NB4 (cell line): ENCODE data around the gene CPNE4.

Experiments used
- MAX ChIP-seq: IDR thresholded peaks from 2 replicates; pipeline ENCODE4 v1.6.1; 2011; ENCODE audit warnings: low read depth, low read length
- TF ChIP-seq, protein P1 (sequence below): IDR thresholded peaks from one replicate; pipeline ENCODE4 v1.5.1; 2012; ENCODE audit warnings: low read depth, low read length

- TF ChIP-seq, protein P1, sequence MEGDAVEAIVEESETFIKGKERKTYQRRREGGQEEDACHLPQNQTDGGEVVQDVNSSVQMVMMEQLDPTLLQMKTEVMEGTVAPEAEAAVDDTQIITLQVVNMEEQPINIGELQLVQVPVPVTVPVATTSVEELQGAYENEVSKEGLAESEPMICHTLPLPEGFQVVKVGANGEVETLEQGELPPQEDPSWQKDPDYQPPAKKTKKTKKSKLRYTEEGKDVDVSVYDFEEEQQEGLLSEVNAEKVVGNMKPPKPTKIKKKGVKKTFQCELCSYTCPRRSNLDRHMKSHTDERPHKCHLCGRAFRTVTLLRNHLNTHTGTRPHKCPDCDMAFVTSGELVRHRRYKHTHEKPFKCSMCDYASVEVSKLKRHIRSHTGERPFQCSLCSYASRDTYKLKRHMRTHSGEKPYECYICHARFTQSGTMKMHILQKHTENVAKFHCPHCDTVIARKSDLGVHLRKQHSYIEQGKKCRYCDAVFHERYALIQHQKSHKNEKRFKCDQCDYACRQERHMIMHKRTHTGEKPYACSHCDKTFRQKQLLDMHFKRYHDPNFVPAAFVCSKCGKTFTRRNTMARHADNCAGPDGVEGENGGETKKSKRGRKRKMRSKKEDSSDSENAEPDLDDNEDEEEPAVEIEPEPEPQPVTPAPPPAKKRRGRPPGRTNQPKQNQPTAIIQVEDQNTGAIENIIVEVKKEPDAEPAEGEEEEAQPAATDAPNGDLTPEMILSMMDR, result no peak
- no peak for TF ChIP-seq MAX
Observed at GRCh38 chr3:131795390-131796090, 239.3 kb downstream of the CPNE4 start.
